H9 (cell line): ENCODE data around the gene SYT9. TPM values are rescaled to one million over a fixed set of nuclear protein-coding genes. Genes with fewer than 3 reads are reported as not detected.

Experiments
- DNase-seq: peaks from one replicate; pipeline ENCODE4 v3.0.0-alpha.2; 2017
- H2AFZ ChIP-seq: one replicate; pipeline ENCODE4 v1.6.1; 2013; ENCODE audit warnings: mild to moderate bottlenecking, low read length, control low read depth, moderate library complexity
- H2AK5ac ChIP-seq: 2 replicates; pipeline ENCODE4 v1.6.1; 2013; ENCODE audit warnings: low read length, control low read depth, mixed read lengths; ENCODE audit not compliant: insufficient read length
- H2BK120ac ChIP-seq: one replicate; pipeline ENCODE4 v1.6.1; 2013; ENCODE audit warnings: low read depth, mild to moderate bottlenecking, low read length, control low read depth, inconsistent platforms; ENCODE audit not compliant: poor library complexity, severe bottlenecking
- H2BK12ac ChIP-seq: 2 replicates; pipeline ENCODE4 v1.6.1; 2013; ENCODE audit warnings: low read length, control low read depth, mixed read lengths, low read depth; ENCODE audit not compliant: insufficient read length
- H2BK15ac ChIP-seq: 2 replicates; pipeline ENCODE4 v1.6.1; 2013; ENCODE audit warnings: low read depth, low read length, control low read depth
- H2BK20ac ChIP-seq: one replicate; pipeline ENCODE4 v1.6.1; 2013; ENCODE audit warnings: low read depth, mild to moderate bottlenecking, low read length, control low read depth, inconsistent platforms; ENCODE audit not compliant: poor library complexity, severe bottlenecking
- H2BK5ac ChIP-seq: 2 replicates; pipeline ENCODE4 v1.6.1; 2013; ENCODE audit warnings: low read length, control low read depth, mixed read lengths; ENCODE audit not compliant: insufficient read length
- H3K14ac ChIP-seq: 2 replicates; pipeline ENCODE4 v1.6.1; 2013; ENCODE audit warnings: low read length, control low read depth; ENCODE audit not compliant: insufficient read depth
- H3K18ac ChIP-seq: 2 replicates; pipeline ENCODE4 v1.6.1; 2013; ENCODE audit warnings: low read depth, mild to moderate bottlenecking, mixed read lengths, low read length, control low read depth; ENCODE audit not compliant: insufficient read length
- H3K23ac ChIP-seq: 2 replicates; pipeline ENCODE4 v1.6.1; 2013; ENCODE audit warnings: low read length, control low read depth, mixed read lengths, low read depth; ENCODE audit not compliant: insufficient read length
- H3K23me2 ChIP-seq: 2 replicates; pipeline ENCODE4 v1.6.1; 2013; ENCODE audit warnings: low read depth, mild to moderate bottlenecking, mixed read lengths, low read length, control low read depth; ENCODE audit not compliant: insufficient read length, poor library complexity, severe bottlenecking
- H3K27ac ChIP-seq: 2 replicates; pipeline ENCODE4 v1.5.1; 2013; ENCODE audit warnings: low read length, control low read depth, mixed read lengths, low read depth; ENCODE audit not compliant: insufficient read length
- H3K27me3 ChIP-seq: 2 replicates; pipeline ENCODE4 v1.6.1; 2013; ENCODE audit warnings: low read length, control low read depth, inconsistent platforms; ENCODE audit not compliant: insufficient read depth
- H3K4ac ChIP-seq: 2 replicates; pipeline ENCODE4 v1.6.1; 2013; ENCODE audit warnings: low read depth, mild to moderate bottlenecking, control low read depth, inconsistent platforms, low read length, moderate library complexity
- H3K4me1 ChIP-seq: 2 replicates; pipeline ENCODE4 v1.6.1; 2013; ENCODE audit warnings: low read length, control low read depth, inconsistent platforms; ENCODE audit not compliant: insufficient read depth
- H3K4me2 ChIP-seq: 2 replicates; pipeline ENCODE4 v1.6.1; 2013; ENCODE audit warnings: low read length, control low read depth, mixed read lengths; ENCODE audit not compliant: insufficient read length, insufficient read depth
- H3K56ac ChIP-seq: 2 replicates; pipeline ENCODE4 v1.6.1; 2013; ENCODE audit warnings: low read depth, mild to moderate bottlenecking, mixed read lengths, low read length, control low read depth; ENCODE audit not compliant: insufficient read length
- H3K79me1 ChIP-seq: 2 replicates; pipeline ENCODE4 v1.6.1; 2013; ENCODE audit warnings: low read depth, mild to moderate bottlenecking, moderate library complexity, low read length, control low read depth, inconsistent platforms; ENCODE audit not compliant: insufficient read depth, poor library complexity, severe bottlenecking
- H3K79me2 ChIP-seq: 2 replicates; pipeline ENCODE4 v1.6.1; 2013; ENCODE audit warnings: low read length, control low read depth, inconsistent platforms; ENCODE audit not compliant: insufficient read depth
- H3K9ac ChIP-seq: 2 replicates; pipeline ENCODE4 v1.6.1; 2013; ENCODE audit warnings: low read length, control low read depth, mixed read lengths; ENCODE audit not compliant: insufficient read length; ENCODE audit errors: extremely low read depth
- H3K9me3 ChIP-seq: one replicate; pipeline ENCODE4 v1.6.1; 2013; ENCODE audit warnings: low read depth, low read length, inconsistent platforms; ENCODE audit not compliant: control insufficient read depth
- H3T11ph ChIP-seq: one replicate; pipeline ENCODE4 v1.6.1; 2013; ENCODE audit warnings: mild to moderate bottlenecking, low read length, control low read depth, inconsistent platforms
- H4K20me1 ChIP-seq: one replicate; pipeline ENCODE4 v1.6.1; 2013; ENCODE audit not compliant: control insufficient read depth, insufficient read length, insufficient read depth
- H4K5ac ChIP-seq: 2 replicates; pipeline ENCODE4 v1.6.1; 2013; ENCODE audit warnings: low read depth, mild to moderate bottlenecking, mixed read lengths, low read length, control low read depth; ENCODE audit not compliant: insufficient read length
- H4K8ac ChIP-seq: replicated peaks from 2 replicates; pipeline ENCODE4 v1.6.1; 2013; ENCODE audit warnings: low read length, control low read depth, mixed read lengths, low read depth; ENCODE audit not compliant: insufficient read length
- H4K91ac ChIP-seq: 2 replicates; pipeline ENCODE4 v1.6.1; 2013; ENCODE audit warnings: low read depth, mild to moderate bottlenecking, moderate library complexity, mixed read lengths, low read length, control low read depth; ENCODE audit not compliant: insufficient read length
- H3K27ac Mint-ChIP-seq, 3 experiments: 2 replicates in 2 of 3; 3 replicates in 1 of 3; pipeline ENCODE4 v1.8.0; 2020 to 2021; ENCODE audit warnings: mixed read lengths in 3 of 3, mild to moderate bottlenecking in 1 of 3, moderate library complexity in 1 of 3
- H3K27me3 Mint-ChIP-seq: 2 replicates; pipeline ENCODE4 v1.8.0; 2021; ENCODE audit warnings: low read depth, mild to moderate bottlenecking, moderate library complexity, mixed read lengths
- H3K36me3 Mint-ChIP-seq, 3 experiments: 2 replicates in 2 of 3; 3 replicates in 1 of 3; pipeline ENCODE4 v1.8.0; 2020 to 2021; ENCODE audit warnings: low read depth in 3 of 3, mixed read lengths in 3 of 3; ENCODE audit not compliant: insufficient read depth in 1 of 3
- H3K4me1 Mint-ChIP-seq, 2 experiments: 2 replicates each; pipeline ENCODE4 v1.8.0; 2020; ENCODE audit warnings: mixed read lengths in 2 of 2
- H3K4me3 Mint-ChIP-seq, 2 experiments: 2 replicates in 1 of 2; 3 replicates in 1 of 2; pipeline ENCODE4 v1.8.0; 2020 to 2021; ENCODE audit warnings: mild to moderate bottlenecking in 2 of 2, mixed read lengths in 2 of 2, moderate library complexity in 1 of 2
- H3K9me3 Mint-ChIP-seq, 2 experiments: 2 replicates in 1 of 2; 3 replicates in 1 of 2; pipeline ENCODE4 v1.8.0; 2020; ENCODE audit warnings: mild to moderate bottlenecking in 2 of 2, mixed read lengths in 2 of 2, moderate library complexity in 1 of 2
- total RNA-seq: library from RNA; stranded (reverse); gene quantifications from 2 replicates; pipeline ENCODE4 v1.2.1, GENCODE V29; 2021
- TF ChIP-seq, protein P1 (sequence below): fragments of 200-600 bp; sonication (generic); conservative IDR thresholded peaks from 3 replicates; pipeline ENCODE4 v1.8.0; 2021; ENCODE audit warnings: antibody characterized with exemption, mild to moderate bottlenecking

SYT9 gene
- total RNA-seq, 1 experiment from 2014 or later = 0.63 TPM

DNA sequence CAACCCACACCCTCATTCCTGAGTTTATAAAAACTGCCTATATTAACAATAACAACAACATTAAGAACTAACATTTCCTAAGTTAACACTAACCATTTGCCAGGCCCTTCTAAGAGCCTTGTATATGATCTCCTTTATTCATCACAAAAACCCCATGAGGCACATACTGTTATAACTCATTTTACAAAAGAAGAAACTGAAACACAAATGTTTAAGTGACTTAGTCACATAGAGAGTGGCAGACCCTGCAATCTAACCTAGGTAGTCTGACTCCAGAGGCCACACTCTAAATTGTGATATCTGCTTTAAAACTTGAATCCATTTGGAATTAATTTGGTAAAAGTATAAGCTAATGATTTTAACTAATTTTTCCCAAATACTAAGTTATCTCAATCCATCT, 116.1 kb downstream of the SYT9 start:
- Histone ChIP-seq H4K5ac (no peak overlapping the region), H3K4me2 (no peak overlapping the region), H2BK120ac (no peak overlapping the region), H3K9me3 (no peaks in the 10 kb centered on the region), H2BK15ac (no peak overlapping the region), H3K79me2 (no peaks in the 10 kb centered on the region), H3K18ac (no peak overlapping the region), H3K4me1 (no peaks in the 10 kb centered on the region), H3K23me2 (no peaks in the 10 kb centered on the region), H3K27me3 (no peaks in the 10 kb centered on the region), H2BK5ac (no peak overlapping the region), H3K27ac (no peak overlapping the region), H3K56ac (no peak overlapping the region), H3T11ph (no peak overlapping the region), H4K91ac (no peak overlapping the region), H2BK20ac (no peak overlapping the region), H2AFZ (no peak overlapping the region), H2AK5ac (no peak overlapping the region), H3K4ac (no peak overlapping the region), H3K9ac (no peak overlapping the region), H3K14ac (no peak overlapping the region), H3K23ac (no peak overlapping the region), H2BK12ac (no peak overlapping the region), H4K20me1 (no peaks in the 10 kb centered on the region), H4K8ac (no peak overlapping the region), H3K79me1 (no peaks in the 10 kb centered on the region)
- Mint-ChIP-seq H3K9me3 (peaks cover 5 to 7% of the 10 kb centered on the region in 2 experiments), H3K27ac (no peak overlapping the region), H3K27me3 (peaks cover 1% of the 10 kb centered on the region; the same call in 1 of the 2 replicates), H3K36me3 (peaks cover 0 to 4% (median 3%) of the 10 kb centered on the region in 3 experiments; a peak in 2 of 7 replicates), H3K4me1 (no peaks in the 10 kb centered on the region), H3K4me3 (no peak overlapping the region)
- DNase-seq = no peak
- TF ChIP-seq, protein P1, sequence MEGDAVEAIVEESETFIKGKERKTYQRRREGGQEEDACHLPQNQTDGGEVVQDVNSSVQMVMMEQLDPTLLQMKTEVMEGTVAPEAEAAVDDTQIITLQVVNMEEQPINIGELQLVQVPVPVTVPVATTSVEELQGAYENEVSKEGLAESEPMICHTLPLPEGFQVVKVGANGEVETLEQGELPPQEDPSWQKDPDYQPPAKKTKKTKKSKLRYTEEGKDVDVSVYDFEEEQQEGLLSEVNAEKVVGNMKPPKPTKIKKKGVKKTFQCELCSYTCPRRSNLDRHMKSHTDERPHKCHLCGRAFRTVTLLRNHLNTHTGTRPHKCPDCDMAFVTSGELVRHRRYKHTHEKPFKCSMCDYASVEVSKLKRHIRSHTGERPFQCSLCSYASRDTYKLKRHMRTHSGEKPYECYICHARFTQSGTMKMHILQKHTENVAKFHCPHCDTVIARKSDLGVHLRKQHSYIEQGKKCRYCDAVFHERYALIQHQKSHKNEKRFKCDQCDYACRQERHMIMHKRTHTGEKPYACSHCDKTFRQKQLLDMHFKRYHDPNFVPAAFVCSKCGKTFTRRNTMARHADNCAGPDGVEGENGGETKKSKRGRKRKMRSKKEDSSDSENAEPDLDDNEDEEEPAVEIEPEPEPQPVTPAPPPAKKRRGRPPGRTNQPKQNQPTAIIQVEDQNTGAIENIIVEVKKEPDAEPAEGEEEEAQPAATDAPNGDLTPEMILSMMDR = no peak
